Spleen (tissue), 3 donors: ENCODE measurements around the gene PHF20.

Experiments used
- POLR2A ChIP-seq, 3 donors: fragments of 450-650 bp; IDR thresholded peaks; one replicate each; pipeline ENCODE4 v1.5.1; 2017; ENCODE audit warnings: antibody characterized with exemption in 3 of 3, mild to moderate bottlenecking in 1 of 3
- POLR2AphosphoS5 ChIP-seq, 3 donors: sonication (generic); formaldehyde crosslinking; IDR thresholded peaks; one replicate each; pipeline ENCODE4 v1.5.1; 2017; ENCODE audit warnings: antibody characterized with exemption in 3 of 3

GRCh38 chr20:35892871-35893270 is 121.1 kb downstream of the PHF20 start:
- no peak for TF ChIP-seq POLR2A (IDR thresholded peaks at IDR 0.05)
- TF ChIP-seq POLR2AphosphoS5 (IDR thresholded peaks at IDR 0.05): no peak
